Fibroblast of lung (primary cell): Measurements from ENCODE around the gene EXPH5.

Experiments used
- CTCF ChIP-seq, 2 donors: IDR thresholded peaks in 1 of 2; conservative IDR thresholded peaks in 1 of 2; 1 replicate in 1 of 2; 2 replicates in 1 of 2; pipeline ENCODE4 v1.5.1; 2011 to 2012; ENCODE audit warnings: low read length in 2 of 2, control low read depth in 1 of 2, inconsistent platforms in 1 of 2, low read depth in 1 of 2, mild to moderate bottlenecking in 1 of 2
- EZH2 ChIP-seq: IDR thresholded peaks from 2 replicates; pipeline ENCODE4 v1.5.1; 2012; ENCODE audit warnings: low read length, control low read depth, mild to moderate bottlenecking; ENCODE audit errors: missing control alignments

- TF ChIP-seq CTCF (conservative IDR thresholded peaks at IDR 0.05 in 1 of 2, IDR thresholded peaks at IDR 0.05 in 1 of 2; ENCODE audit: low read depth in 1 of 2, low read length in 2 of 2): no peak
- no peak for TF ChIP-seq EZH2
Measured at GRCh38 chr11:108561535-108561991, 32.0 kb downstream of the EXPH5 start.
